Sigmoid colon (tissue), 4 donors: ENCODE results near the gene XYLT1.

Experiments used
- POLR2A ChIP-seq, 2 donors: fragments of 450-650 bp; IDR thresholded peaks; one replicate each; pipeline ENCODE4 v1.6.1; 2016; ENCODE audit warnings: antibody characterized with exemption in 2 of 2, mild to moderate bottlenecking in 2 of 2, moderate library complexity in 2 of 2
- POLR2AphosphoS5 ChIP-seq, 4 donors: sonication (generic); formaldehyde crosslinking; IDR thresholded peaks; one replicate each; pipeline ENCODE4 v1.6.1; 2017; ENCODE audit warnings: antibody characterized with exemption in 4 of 4
- TF ChIP-seq, protein P1 (sequence below), 4 experiments: fragments of 450-650 bp in 3 of 4; fragments of 200-600 bp in 1 of 4; IDR thresholded peaks; one replicate each; pipeline ENCODE4 v1.5.1; 2016 to 2019; ENCODE audit warnings: antibody characterized with exemption in 4 of 4, mild to moderate bottlenecking in 3 of 4, moderate library complexity in 2 of 4

DNA sequence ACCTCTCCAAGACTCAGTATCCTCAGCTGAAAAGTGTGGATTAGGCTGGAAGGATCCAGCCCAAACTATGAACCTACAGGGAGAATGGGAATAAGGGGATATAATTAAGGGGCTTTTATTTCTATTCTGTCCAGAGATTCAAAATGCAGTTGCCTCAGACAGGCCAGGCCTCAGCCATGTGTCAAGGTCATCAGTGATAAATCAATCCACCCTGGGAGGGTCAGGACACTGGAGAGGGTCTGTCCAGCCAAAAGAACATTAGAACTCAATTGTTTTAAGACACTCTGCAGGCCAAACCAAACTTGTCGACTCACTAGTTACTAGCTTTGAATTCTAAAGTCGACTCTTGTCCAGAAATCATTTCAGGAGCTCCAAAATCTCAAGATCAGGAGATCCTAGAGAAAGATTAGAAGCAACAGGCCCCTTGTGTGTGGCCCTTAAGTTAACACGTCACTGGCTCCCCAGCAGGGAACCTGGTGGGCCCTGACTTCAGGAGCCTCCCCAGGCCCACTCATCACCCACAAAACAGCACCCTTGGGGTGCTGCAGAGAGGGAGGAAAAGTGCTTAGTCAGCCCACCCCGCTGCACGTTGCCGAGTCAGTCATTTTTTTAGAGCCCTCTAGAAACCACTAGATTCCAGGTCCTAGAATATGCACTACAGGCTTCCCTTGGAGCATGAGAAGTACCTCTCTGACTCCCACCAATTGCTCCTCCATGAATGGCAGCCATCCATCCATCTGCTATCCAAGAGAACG, 156.8 kb downstream of the XYLT1 start:
- no peak for TF ChIP-seq POLR2AphosphoS5 (IDR thresholded peaks at IDR 0.05)
- TF ChIP-seq, protein P1, sequence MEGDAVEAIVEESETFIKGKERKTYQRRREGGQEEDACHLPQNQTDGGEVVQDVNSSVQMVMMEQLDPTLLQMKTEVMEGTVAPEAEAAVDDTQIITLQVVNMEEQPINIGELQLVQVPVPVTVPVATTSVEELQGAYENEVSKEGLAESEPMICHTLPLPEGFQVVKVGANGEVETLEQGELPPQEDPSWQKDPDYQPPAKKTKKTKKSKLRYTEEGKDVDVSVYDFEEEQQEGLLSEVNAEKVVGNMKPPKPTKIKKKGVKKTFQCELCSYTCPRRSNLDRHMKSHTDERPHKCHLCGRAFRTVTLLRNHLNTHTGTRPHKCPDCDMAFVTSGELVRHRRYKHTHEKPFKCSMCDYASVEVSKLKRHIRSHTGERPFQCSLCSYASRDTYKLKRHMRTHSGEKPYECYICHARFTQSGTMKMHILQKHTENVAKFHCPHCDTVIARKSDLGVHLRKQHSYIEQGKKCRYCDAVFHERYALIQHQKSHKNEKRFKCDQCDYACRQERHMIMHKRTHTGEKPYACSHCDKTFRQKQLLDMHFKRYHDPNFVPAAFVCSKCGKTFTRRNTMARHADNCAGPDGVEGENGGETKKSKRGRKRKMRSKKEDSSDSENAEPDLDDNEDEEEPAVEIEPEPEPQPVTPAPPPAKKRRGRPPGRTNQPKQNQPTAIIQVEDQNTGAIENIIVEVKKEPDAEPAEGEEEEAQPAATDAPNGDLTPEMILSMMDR (IDR thresholded peaks at IDR 0.05), result no peak
- TF ChIP-seq POLR2A (IDR thresholded peaks at IDR 0.05), result no peak
